DOHH2 (cell line): ENCODE data around the gene PLA2G6.

ENCODE experiments used
- H3F3A ChIP-seq: fragments of 200-600 bp; sonication (generic), shearing (Covaris generic); 2 replicates; pipeline ENCODE4 v1.6.0; 2016; ENCODE audit warnings: antibody characterized with exemption, mild to moderate bottlenecking; ENCODE audit not compliant: control insufficient read depth, insufficient read depth
- H3K27ac ChIP-seq: fragments of 200-600 bp; sonication (generic); 2 replicates; pipeline ENCODE4 v1.5.1; 2014; ENCODE audit warnings: low read depth, mild to moderate bottlenecking, low read length, moderate library complexity
- H3K27me3 ChIP-seq: fragments of 200-600 bp; sonication (generic); 2 replicates; pipeline ENCODE4 v1.6.1; 2014; ENCODE audit warnings: mild to moderate bottlenecking, low read length, mixed read lengths; ENCODE audit not compliant: control insufficient read depth
- H3K36me3 ChIP-seq: fragments of 200-600 bp; sonication (generic); 2 replicates; pipeline ENCODE4 v1.6.1; 2014; ENCODE audit warnings: mild to moderate bottlenecking, low read length, moderate library complexity, mixed read lengths; ENCODE audit not compliant: control insufficient read depth
- H3K4me1 ChIP-seq: fragments of 200-600 bp; sonication (generic); 2 replicates; pipeline ENCODE4 v1.6.1; 2014; ENCODE audit warnings: mild to moderate bottlenecking, low read length, mixed read lengths; ENCODE audit not compliant: control insufficient read depth
- H3K4me2 ChIP-seq: fragments of 200-600 bp; sonication (generic); 2 replicates; pipeline ENCODE4 v1.6.0; 2014; ENCODE audit warnings: mild to moderate bottlenecking, low read length, moderate library complexity
- H3K4me3 ChIP-seq: fragments of 200-600 bp; sonication (generic); 2 replicates; pipeline ENCODE4 v1.5.1; 2014; ENCODE audit warnings: mild to moderate bottlenecking, low read length, mixed read lengths
- H3K79me2 ChIP-seq: fragments of 200-600 bp; sonication (generic); 2 replicates; pipeline ENCODE4 v1.6.1; 2014; ENCODE audit warnings: mild to moderate bottlenecking, low read length, mixed read lengths; ENCODE audit not compliant: control insufficient read depth
- H3K9me2 ChIP-seq: fragments of 200-600 bp; sonication (generic); replicated peaks from 2 replicates; pipeline ENCODE4 v1.6.1; 2014; ENCODE audit warnings: mild to moderate bottlenecking, low read length, mixed read lengths; ENCODE audit not compliant: control insufficient read depth
- H3K9me3 ChIP-seq: fragments of 200-600 bp; sonication (generic); 2 replicates; pipeline ENCODE4 v1.6.1; 2014; ENCODE audit warnings: antibody characterized with exemption, low read length, mixed read lengths; ENCODE audit not compliant: control insufficient read depth, insufficient read depth
- H4K20me1 ChIP-seq: fragments of 200-600 bp; sonication (generic); 2 replicates; pipeline ENCODE4 v1.6.0; 2014; ENCODE audit warnings: low read depth, mild to moderate bottlenecking, antibody characterized with exemption, low read length, moderate library complexity; ENCODE audit not compliant: control insufficient read depth, insufficient read depth
- EZH2phosphoT487 ChIP-seq: fragments of 200-600 bp; sonication (generic); IDR thresholded peaks from 2 replicates; pipeline ENCODE4 v1.6.1; 2017; ENCODE audit warnings: borderline replicate concordance, mild to moderate bottlenecking, antibody characterized with exemption, low read length, moderate library complexity, mixed read lengths
- TF ChIP-seq, protein P1 (sequence below): fragments of 200-600 bp; sonication (generic); IDR thresholded peaks from one replicate; pipeline ENCODE4 v1.5.1; 2014; ENCODE audit warnings: antibody characterized with exemption, mild to moderate bottlenecking, low read depth, low read length; ENCODE audit not compliant: poor library complexity, severe bottlenecking

The PLA2G6 gene

DNA sequence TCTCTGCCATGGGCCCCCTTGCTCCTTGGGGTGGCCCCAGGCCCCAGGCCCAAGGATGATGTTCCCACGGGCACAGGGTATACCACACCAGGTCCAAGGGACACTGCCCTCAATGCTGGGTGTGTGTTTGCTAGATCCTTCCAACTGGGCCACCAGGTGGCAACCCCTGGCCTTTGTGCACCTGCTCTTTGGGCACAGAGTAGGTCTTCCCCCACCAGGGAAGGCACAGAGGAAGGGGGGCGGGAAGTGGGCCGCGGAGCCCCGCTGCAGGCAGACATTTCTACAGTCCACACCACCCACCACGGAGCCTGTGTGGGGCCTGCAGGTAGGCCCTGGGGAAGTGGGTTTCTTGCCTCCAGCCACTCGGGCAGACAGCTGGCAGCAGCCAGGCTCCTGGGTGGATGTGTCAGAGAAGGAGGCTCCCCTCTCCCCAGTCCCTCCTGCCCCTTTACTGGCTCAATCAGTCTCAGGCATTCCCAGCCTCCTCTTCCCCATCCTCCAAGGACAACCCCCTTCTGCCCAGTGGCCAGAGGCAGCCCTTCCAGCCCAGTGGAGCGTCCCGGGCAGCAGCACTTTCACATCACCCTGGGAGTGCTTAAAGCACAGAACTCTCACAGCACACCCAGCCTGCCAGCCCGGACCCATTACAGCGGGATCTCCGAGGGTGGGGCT is 41.8 kb upstream of the PLA2G6 start:
- Histone ChIP-seq H3K4me2 (no peak overlapping the region), H3K36me3 (no peaks in the 10 kb centered on the region), H3K4me3 (no peak overlapping the region), H3K9me2 (no peaks in the 10 kb centered on the region), H4K20me1 (no peaks in the 10 kb centered on the region), H3K79me2 (no peaks in the 10 kb centered on the region), H3F3A (no peaks in the 10 kb centered on the region), H3K27me3 (no peaks in the 10 kb centered on the region), H3K4me1 (no peaks in the 10 kb centered on the region), H3K9me3 (no peaks in the 10 kb centered on the region), H3K27ac (no peak overlapping the region)
- TF ChIP-seq EZH2phosphoT487 = no peak
- TF ChIP-seq, protein P1, sequence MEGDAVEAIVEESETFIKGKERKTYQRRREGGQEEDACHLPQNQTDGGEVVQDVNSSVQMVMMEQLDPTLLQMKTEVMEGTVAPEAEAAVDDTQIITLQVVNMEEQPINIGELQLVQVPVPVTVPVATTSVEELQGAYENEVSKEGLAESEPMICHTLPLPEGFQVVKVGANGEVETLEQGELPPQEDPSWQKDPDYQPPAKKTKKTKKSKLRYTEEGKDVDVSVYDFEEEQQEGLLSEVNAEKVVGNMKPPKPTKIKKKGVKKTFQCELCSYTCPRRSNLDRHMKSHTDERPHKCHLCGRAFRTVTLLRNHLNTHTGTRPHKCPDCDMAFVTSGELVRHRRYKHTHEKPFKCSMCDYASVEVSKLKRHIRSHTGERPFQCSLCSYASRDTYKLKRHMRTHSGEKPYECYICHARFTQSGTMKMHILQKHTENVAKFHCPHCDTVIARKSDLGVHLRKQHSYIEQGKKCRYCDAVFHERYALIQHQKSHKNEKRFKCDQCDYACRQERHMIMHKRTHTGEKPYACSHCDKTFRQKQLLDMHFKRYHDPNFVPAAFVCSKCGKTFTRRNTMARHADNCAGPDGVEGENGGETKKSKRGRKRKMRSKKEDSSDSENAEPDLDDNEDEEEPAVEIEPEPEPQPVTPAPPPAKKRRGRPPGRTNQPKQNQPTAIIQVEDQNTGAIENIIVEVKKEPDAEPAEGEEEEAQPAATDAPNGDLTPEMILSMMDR = peak; percentile 22

DNA sequence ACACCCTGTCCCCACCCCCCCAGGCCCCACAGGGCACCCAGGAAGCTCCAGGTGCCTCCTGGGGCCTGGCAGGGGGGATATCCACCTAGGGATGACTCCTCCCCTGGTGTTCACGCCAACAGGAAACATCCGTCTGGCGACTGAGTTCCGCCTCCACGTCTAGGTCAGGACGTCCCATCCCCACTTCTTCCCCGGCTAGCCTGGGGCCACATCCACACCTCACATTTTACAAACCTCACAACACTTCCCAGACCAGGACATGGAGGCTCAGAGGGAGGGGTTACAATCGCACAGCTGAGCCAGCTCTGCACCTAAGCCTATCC is 41.1 kb upstream of the PLA2G6 start:
- Histone ChIP-seq H3K9me3 (no peaks in the 10 kb centered on the region), H3K4me1 (no peaks in the 10 kb centered on the region), H3K9me2 (no peaks in the 10 kb centered on the region), H3K4me3 (no peak overlapping the region), H3F3A (no peaks in the 10 kb centered on the region), H3K27ac (no peak overlapping the region), H3K4me2 (no peak overlapping the region), H3K27me3 (no peaks in the 10 kb centered on the region), H3K79me2 (no peaks in the 10 kb centered on the region), H4K20me1 (no peaks in the 10 kb centered on the region), H3K36me3 (no peaks in the 10 kb centered on the region)
- TF ChIP-seq, protein P1 = no peak
- TF ChIP-seq EZH2phosphoT487 = no peak

DNA sequence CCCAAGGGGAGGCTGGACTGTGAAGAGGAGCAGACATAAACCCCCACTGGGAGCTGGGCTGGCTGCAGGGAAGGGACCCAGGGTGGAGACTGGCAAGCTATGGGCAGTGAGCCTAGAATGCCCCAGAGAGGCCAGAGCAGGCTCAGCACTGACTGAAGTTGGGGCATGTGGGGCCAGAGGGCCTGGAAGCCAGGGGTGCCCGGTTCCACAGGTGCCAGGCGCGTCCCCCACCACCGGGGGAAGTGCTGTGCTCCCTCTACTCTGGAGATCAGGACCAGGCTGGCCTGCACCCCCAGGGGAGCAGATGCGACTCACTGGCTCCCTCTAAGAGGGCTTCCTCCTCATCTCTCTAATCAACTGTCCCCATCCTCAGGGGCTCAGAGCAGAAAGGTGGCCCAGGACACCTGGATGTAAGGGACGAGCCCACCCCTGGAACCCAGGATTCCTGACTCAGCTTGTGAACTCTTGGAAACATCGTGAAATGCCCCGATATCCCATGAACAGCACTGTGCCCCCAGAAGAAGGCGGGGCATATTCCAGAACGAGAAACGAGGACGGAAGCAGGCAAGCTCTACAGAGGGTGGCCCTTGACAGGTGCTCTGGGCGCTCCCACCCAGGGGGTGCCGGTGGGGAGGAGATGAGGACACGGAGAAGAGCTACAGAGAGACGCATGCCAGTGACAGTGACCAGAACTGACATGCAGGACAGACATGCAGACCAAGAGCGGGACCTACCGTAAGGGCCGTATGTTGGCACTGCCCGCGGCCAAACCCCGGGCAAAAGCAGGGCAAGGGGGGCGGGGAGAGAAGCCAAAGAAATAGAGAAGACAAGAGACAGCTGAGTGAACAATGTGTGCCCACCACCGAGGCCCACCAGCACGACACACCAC is 40.5 kb upstream of the PLA2G6 start:
- Histone ChIP-seq H3K27me3 (no peaks in the 10 kb centered on the region), H3K9me2 (no peaks in the 10 kb centered on the region), H3K27ac (no peak overlapping the region), H3K9me3 (no peaks in the 10 kb centered on the region), H3K4me3 (no peak overlapping the region), H4K20me1 (no peaks in the 10 kb centered on the region), H3K4me1 (no peaks in the 10 kb centered on the region), H3K36me3 (no peaks in the 10 kb centered on the region), H3K4me2 (no peak overlapping the region), H3K79me2 (no peaks in the 10 kb centered on the region), H3F3A (no peaks in the 10 kb centered on the region)
- TF ChIP-seq, protein P1 = no peak
- TF ChIP-seq EZH2phosphoT487 = no peak
